Measurements from ENCODE around the gene RPAP3. TPM values are rescaled to one million over a fixed set of nuclear protein-coding genes. Genes with fewer than 3 reads are reported as not detected.

Gene RPAP3
- polyA plus RNA-seq, 1 experiment = 28.2 TPM

GRCh38 chr12:47700263-47700662 lies 5.6 kb downstream of the RPAP3 start:
- no peak for TF ChIP-seq CTCF (IDR thresholded peaks at IDR 0.05; ENCODE audit: low read depth, low read length)
- Histone ChIP-seq H3K4me3 (ENCODE audit: low read depth, low read length) (no peak overlapping the region), H3K27ac (ENCODE audit: low read depth, low read length) (no peak overlapping the region), H3K27me3 (ENCODE audit: control insufficient read depth, insufficient read depth, low read length) (no peaks in the 10 kb centered on the region), H3K9me3 (ENCODE audit: control insufficient read depth, insufficient read depth, low read length) (no peaks in the 10 kb centered on the region)
- DNase-seq (ENCODE audit: low read depth, low spot score) = no peak
- CTCF ChIA-PET = no interaction called here
- POLR2A ChIA-PET = no interaction called here

GRCh38 chr12:47698631-47699030 lies 7.2 kb downstream of the RPAP3 start:
- TF ChIP-seq CTCF (IDR thresholded peaks at IDR 0.05; ENCODE audit: low read depth, low read length) = no peak
- Histone ChIP-seq H3K9me3 (ENCODE audit: control insufficient read depth, insufficient read depth, low read length) (no peaks in the 10 kb centered on the region), H3K27ac (ENCODE audit: low read depth, low read length) (no peak overlapping the region), H3K27me3 (ENCODE audit: control insufficient read depth, insufficient read depth, low read length) (no peaks in the 10 kb centered on the region), H3K4me3 (ENCODE audit: low read depth, low read length) (no peak overlapping the region)
- CTCF ChIA-PET = no interaction called here
- no peak for DNase-seq (ENCODE audit: low read depth, low spot score)
- POLR2A ChIA-PET = no interaction called here

GRCh38 chr12:47698055-47698454 lies 7.8 kb downstream of the RPAP3 start:
- ChIA-PET POLR2A (no interaction called here), CTCF (interaction anchor here (0.8 kb wide), 2 partner anchors 11 to 46 kb away, joined by 3 to 5 read pairs; no protein-coding TSS in a partner anchor)
- Histone ChIP-seq H3K9me3 (ENCODE audit: control insufficient read depth, insufficient read depth, low read length) (no peaks in the 10 kb centered on the region), H3K4me3 (ENCODE audit: low read depth, low read length) (no peak overlapping the region), H3K27me3 (ENCODE audit: control insufficient read depth, insufficient read depth, low read length) (no peaks in the 10 kb centered on the region), H3K27ac (ENCODE audit: low read depth, low read length) (no peak overlapping the region)
- no peak for TF ChIP-seq CTCF (IDR thresholded peaks at IDR 0.05; ENCODE audit: low read depth, low read length)
- no peak for DNase-seq (ENCODE audit: low read depth, low spot score)

GRCh38 chr12:47689215-47689614 lies 16.6 kb downstream of the RPAP3 start:
- H3K4me3 ChIP-seq (ENCODE audit: low read depth, low read length) = no peak overlapping the region
- ChIA-PET CTCF (interaction anchor here (1.7 kb wide), 1 partner anchor 38 kb away, joined by 7 read pairs; no protein-coding TSS in a partner anchor), POLR2A (no interaction called here)
- no peaks in the 10 kb centered on the region for H3K27me3 ChIP-seq (ENCODE audit: control insufficient read depth, insufficient read depth, low read length)
- DNase-seq (ENCODE audit: low read depth, low spot score) = no peak
- no peak for TF ChIP-seq CTCF (IDR thresholded peaks at IDR 0.05; ENCODE audit: low read depth, low read length)
- H3K9me3 ChIP-seq (ENCODE audit: control insufficient read depth, insufficient read depth, low read length) = no peaks in the 10 kb centered on the region
- H3K27ac ChIP-seq (ENCODE audit: low read depth, low read length) = no peak overlapping the region

GRCh38 chr12:47687636-47688035 lies 18.2 kb downstream of the RPAP3 start:
- Histone ChIP-seq H3K9me3 (ENCODE audit: control insufficient read depth, insufficient read depth, low read length) (no peaks in the 10 kb centered on the region), H3K27ac (ENCODE audit: low read depth, low read length) (no peak overlapping the region), H3K27me3 (ENCODE audit: control insufficient read depth, insufficient read depth, low read length) (no peaks in the 10 kb centered on the region), H3K4me3 (ENCODE audit: low read depth, low read length) (no peak overlapping the region)
- no peak for DNase-seq (ENCODE audit: low read depth, low spot score)
- ChIA-PET POLR2A (no interaction called here), CTCF (interaction anchor here (0.5 to 4.1 kb wide), 10 partner anchors 9 to 752 kb away, joined by 3 to 70 read pairs (median 4); partner anchors contain the start of genes AMIGO2 and PCED1B)
- TF ChIP-seq CTCF (IDR thresholded peaks at IDR 0.05; ENCODE audit: low read depth, low read length) = no peak

All from AG04450 (cell line).